ENCODE results near the gene ME2. TPM values are rescaled to one million over a fixed set of nuclear protein-coding genes. Genes with fewer than 3 reads are reported as not detected.
A peak's percentile ranks its signal among the peaks of the same experiment; 100 is the strongest.

ME2 gene
- total and polyA plus RNA-seq, 9 of the 15 experiments (the other 6 are each of a cell fraction or from before 2014, with no cell fraction given): 12.3 to 54.4 (median 36.2) TPM

- TF ChIP-seq FOSL1 (tag; conservative IDR thresholded peaks at IDR 0.05): peak; percentile 32; the same call in 1 of the 2 replicates
- TF ChIP-seq ELK1 (CRISPR knock-in tag; IDR thresholded peaks at IDR 0.05): no peak
- TF ChIP-seq HES1 (IDR thresholded peaks at IDR 0.05; ENCODE audit: low read depth): peak; percentile 67; the same call in 1 of the 2 replicates
These were observed 42.4 kb upstream of the ME2 start (continued) for GRCh38 chr18:50836521-50836957.

GRCh38 chr18:50839341-50839740 is 39.6 kb upstream of the ME2 start:
- POLR2A ChIA-PET: no interaction called here
- H3K27ac ChIP-seq (ENCODE audit: extremely low read depth, low read depth, low read length): no peak overlapping the region
- intact Hi-C loops (cut with micrococcal nuclease): no loop called here
- FAIRE-seq (no peak), DNase-seq (ENCODE audit: extremely low read depth in 1 of 4, low spot score in 3 of 4) (no peak), ATAC-seq (no peak)
- CTCF ChIA-PET (ENCODE audit: low intra/inter-chr PET ratio): no interaction called here
- in situ Hi-C loops (cut with MboI): no loop called here
- no peak overlapping the region for H3K9ac ChIP-seq (ENCODE audit: insufficient read depth in 1 of 2, low read depth in 2 of 2, low read length in 2 of 2)
- H3K4me1 ChIP-seq (replicated peaks in 1 of 2; ENCODE audit: control insufficient read depth in 2 of 2, insufficient read depth in 2 of 2, low read length in 2 of 2): peaks cover 6 to 17% of the 10 kb centered on the region in 2 experiments; a peak in 4 of 5 replicates
- WGBS (ENCODE audit: insufficient coverage, low coverage, missing lambda C conversion rate): 25% methylated on average over 2 of the region's 2 CpGs
- H2AFZ ChIP-seq (ENCODE audit: low read depth, low read length): no peak overlapping the region
- H3K79me2 ChIP-seq (ENCODE audit: control insufficient read depth, insufficient read depth, low read length): no peaks in the 10 kb centered on the region
- H3K4me3 ChIP-seq: no peak overlapping the region
- no peak for TF ChIP-seq MEF2D (tag; conservative IDR thresholded peaks at IDR 0.05; ENCODE audit: low read depth)
- no peak for TF ChIP-seq RBBP5 (IDR thresholded peaks at IDR 0.05; ENCODE audit: borderline replicate concordance, insufficient read depth, low read length, poor library complexity, severe bottlenecking)
- TF ChIP-seq ZNF232 (CRISPR knock-in tag; IDR thresholded peaks at IDR 0.05): no peak
- TF ChIP-seq ZNF253 (CRISPR knock-in tag; conservative IDR thresholded peaks at IDR 0.05): no peak
- no peak for TF ChIP-seq ZBTB34 (CRISPR knock-in tag; IDR thresholded peaks at IDR 0.05)
- TF ChIP-seq ZNF584 (CRISPR knock-in tag; IDR thresholded peaks at IDR 0.05; ENCODE audit: low read depth): no peak
- TF ChIP-seq MYNN (IDR thresholded peaks at IDR 0.05): no peak
- no peak for TF ChIP-seq MYNN (CRISPR knock-in tag; IDR thresholded peaks at IDR 0.05)
- TF ChIP-seq ZNF589 (CRISPR knock-in tag; IDR thresholded peaks at IDR 0.05; ENCODE audit: low read depth): no peak
- no peak for TF ChIP-seq SPI1 (IDR thresholded peaks at IDR 0.05; ENCODE audit: borderline replicate concordance, low read depth, low read length)
- no peaks in the 10 kb centered on the region; the same call in 2 of the 3 replicates for H3K36me3 ChIP-seq (ENCODE audit: control insufficient read depth, insufficient read depth, low read length)
- H4K20me1 ChIP-seq (replicated peaks; ENCODE audit: control insufficient read depth, insufficient read depth, low read length): no peaks in the 10 kb centered on the region
- peak overlapping the region; percentile 66; the same call in 1 of the 2 replicates for H3K4me2 ChIP-seq (ENCODE audit: insufficient read depth, low read length)
- no peaks in the 10 kb centered on the region for H3K27me3 ChIP-seq (ENCODE audit: control insufficient read depth in 2 of 2, insufficient read depth in 2 of 2, low read length in 2 of 2)
- H3K9me3 ChIP-seq (replicated peaks; ENCODE audit: control insufficient read depth, insufficient read depth, low read depth, low read length): no peaks in the 10 kb centered on the region
- BruUV-seq (replicated peaks): no TSS peak
- no peaks in the 10 kb centered on the region for H3K9me1 ChIP-seq (ENCODE audit: control insufficient read depth, insufficient read depth, low read length)

Measured in K562 (cell line).